GM18951 (cell line): ENCODE results near the gene PSMG4.

Experiments used
- POLR2A ChIP-seq: IDR thresholded peaks from 4 replicates; pipeline ENCODE4 v1.6.1; 2011; ENCODE audit warnings: mild to moderate bottlenecking; ENCODE audit not compliant: insufficient read length, insufficient read depth; ENCODE audit errors: extremely low read depth
- in situ Hi-C: fragments of 300-500 bp; cut with MboI; formaldehyde crosslinking; loops from one replicate; pipeline ENCODE4 v1.12.0; 2022; ENCODE audit warnings: low sequenced_read_pairs, mixed read lengths, inconsistent platforms; ENCODE audit not compliant: unreplicated experiment

Gene PSMG4

GRCh38 chr6:3310703-3311102 is 52.0 kb downstream of the PSMG4 start:
- TF ChIP-seq POLR2A, result no peak
- in situ Hi-C loops, result no loop called here

- in situ Hi-C loops, result no loop called here
- TF ChIP-seq POLR2A, result no peak
Observed at GRCh38 chr6:3311826-3312225, 53.1 kb downstream of the PSMG4 start.

GRCh38 chr6:3312604-3313231 is 54.0 kb downstream of the PSMG4 start:
- in situ Hi-C loops, result no loop called here
- TF ChIP-seq POLR2A, result no peak

GRCh38 chr6:3314176-3314575 is 55.4 kb downstream of the PSMG4 start:
- no peak for TF ChIP-seq POLR2A
- in situ Hi-C loops, result no loop called here

GRCh38 chr6:3314621-3315467 is 56.1 kb downstream of the PSMG4 start:
- in situ Hi-C loops, result no loop called here
- no peak for TF ChIP-seq POLR2A

GRCh38 chr6:3315841-3316240 is 57.1 kb downstream of the PSMG4 start:
- no peak for TF ChIP-seq POLR2A
- in situ Hi-C loops, result no loop called here

GRCh38 chr6:3316331-3316730 is 57.6 kb downstream of the PSMG4 start:
- TF ChIP-seq POLR2A, result no peak
- in situ Hi-C loops, result no loop called here

GRCh38 chr6:3316818-3317217 is 58.1 kb downstream of the PSMG4 start:
- no peak for TF ChIP-seq POLR2A
- in situ Hi-C loops, result no loop called here
